ENCODE data around the gene CPTP.

Gene CPTP

DNA sequence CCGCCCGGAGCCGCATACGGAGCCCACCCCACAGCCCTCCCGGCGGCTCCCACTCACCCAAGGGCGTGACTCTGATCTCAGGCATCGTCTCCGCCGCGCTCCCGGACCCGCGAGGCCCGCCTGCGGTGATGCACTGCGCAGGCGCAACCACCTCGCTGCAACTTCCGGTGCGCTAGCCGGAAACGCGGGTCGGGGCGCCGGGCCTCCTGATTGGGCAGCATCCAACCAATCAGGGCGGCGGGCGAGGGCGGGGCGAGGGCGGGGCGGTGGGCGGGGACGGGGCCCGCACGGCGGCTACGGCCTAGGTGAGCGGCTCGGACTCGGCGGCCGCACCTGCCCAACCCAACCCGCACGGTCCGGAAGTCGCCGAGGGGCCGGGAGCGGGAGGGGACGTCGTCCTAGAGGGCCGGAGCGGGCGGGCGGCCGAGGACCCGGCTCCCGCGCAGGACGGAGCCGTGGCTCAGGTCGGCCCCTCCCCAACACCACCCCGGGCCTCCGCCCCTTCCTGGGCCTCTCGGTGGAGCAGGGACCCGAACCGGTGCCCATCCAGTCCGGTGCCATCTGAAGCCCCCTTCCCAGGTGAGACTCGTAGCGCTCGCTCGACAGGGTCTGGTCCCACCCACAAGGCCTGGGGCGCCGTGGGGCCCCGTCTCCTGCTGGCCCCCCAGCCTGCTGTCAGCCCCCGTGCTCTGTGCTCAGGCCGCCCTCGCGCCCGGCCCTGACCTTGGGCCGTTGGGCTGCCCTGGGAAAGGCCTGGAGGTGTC lies at the start of gene CPTP, which contains the start of gene INTS11:
Gene CPTP (plus strand): TSS at position 279 of the 764 bp plus-strand sequence. CDS start 2,109 bp downstream, outside the sequence.
Gene INTS11 (minus strand): TSS at position 137 of the 764 bp plus-strand sequence. CDS start 52 bp downstream, at position 85.
- H3K4me3 ChIP-seq (ENCODE audit: low read depth, low read length) = peak within 1 kb of the TSS; percentile 82

DNA sequence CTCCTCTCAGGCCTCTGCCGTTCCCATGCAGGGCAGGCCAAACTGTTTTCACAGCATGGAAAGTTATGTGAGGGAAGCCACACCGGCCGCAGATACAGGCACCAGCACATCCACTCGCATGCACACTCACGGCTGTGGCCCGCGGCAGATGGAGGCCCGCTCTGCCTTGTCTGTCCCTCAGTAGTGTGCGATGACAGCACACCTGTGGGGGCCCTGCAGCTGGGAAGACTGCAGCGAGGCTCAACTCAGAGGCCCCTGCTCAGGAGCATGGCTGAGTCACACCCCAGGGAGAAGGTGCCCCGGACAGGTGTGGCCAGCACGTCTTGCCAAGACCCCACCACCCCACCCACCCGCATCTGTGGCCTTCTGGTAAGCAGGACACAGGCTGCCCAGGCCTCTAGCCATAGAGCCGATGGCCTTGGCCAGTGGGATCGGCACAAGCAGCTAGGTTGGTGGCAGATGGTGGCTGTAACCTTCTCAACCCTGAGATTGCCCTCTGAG lies 49.6 kb upstream of the CPTP start:
- no peak overlapping the region for H3K4me3 ChIP-seq (ENCODE audit: low read depth, low read length)

DNA sequence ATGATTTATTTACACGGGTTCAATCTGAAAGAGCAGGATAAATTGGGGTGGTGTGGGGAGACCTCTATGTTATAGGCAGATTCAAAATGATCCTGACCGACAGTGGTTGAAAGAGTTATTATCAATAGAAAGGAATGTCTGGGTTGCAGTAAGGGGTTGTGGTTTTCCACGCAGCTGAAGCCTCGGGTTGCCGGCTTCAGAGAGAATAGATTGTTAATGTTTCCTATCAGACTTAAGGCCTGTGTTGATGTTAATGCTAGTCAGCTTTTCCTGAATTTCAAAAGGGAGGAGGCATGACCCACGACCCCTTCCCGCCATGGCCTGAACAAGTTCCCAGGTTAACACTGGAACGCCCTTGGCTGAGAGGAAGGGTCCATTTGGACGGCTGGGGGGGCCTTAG lies 48.8 kb upstream of the CPTP start:
- no peak overlapping the region for H3K4me3 ChIP-seq (ENCODE audit: low read depth, low read length)

DNA sequence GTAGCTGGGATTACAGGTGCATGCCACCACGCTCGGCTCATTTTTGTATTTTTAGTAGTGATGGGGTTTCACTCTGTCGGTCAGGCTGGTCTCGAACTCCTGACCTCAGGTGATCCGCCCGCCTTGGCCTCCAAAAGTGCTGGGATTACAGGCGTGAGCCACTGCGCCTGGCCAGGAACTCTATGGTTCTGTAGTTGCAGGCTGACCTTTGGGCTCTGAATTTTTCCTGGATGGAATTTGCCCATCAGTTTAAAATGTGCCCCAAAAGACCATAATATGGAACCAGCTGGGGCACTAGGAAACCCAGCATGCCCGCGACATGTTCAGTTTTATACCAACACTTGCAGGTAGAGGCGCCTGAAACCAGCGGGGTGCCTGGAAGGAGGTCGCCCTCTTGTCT lies 46.0 kb upstream of the CPTP start:
- H3K4me3 ChIP-seq (ENCODE audit: low read depth, low read length) = no peak overlapping the region

DNA sequence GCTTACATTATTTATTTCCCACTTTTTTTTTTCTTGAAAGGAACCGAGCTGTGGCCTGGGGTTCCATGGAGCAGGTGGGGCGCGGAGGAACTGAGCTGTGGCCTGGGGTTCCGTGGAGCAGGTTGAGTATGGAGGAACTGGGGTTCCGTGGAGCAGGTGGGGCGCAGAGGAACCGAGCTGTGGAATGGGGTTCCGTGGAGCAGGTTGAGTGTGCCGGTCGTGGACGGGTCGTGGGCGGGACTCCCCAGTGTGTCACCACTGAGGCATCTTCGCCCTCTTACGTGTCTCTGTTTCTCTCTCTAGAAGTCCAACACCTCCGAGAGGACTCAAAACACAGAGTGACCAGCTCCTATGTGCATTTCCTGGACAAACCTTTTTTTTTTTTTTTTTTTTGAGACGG lies 45.6 kb upstream of the CPTP start:
- H3K4me3 ChIP-seq (ENCODE audit: low read depth, low read length) = no peak overlapping the region

DNA sequence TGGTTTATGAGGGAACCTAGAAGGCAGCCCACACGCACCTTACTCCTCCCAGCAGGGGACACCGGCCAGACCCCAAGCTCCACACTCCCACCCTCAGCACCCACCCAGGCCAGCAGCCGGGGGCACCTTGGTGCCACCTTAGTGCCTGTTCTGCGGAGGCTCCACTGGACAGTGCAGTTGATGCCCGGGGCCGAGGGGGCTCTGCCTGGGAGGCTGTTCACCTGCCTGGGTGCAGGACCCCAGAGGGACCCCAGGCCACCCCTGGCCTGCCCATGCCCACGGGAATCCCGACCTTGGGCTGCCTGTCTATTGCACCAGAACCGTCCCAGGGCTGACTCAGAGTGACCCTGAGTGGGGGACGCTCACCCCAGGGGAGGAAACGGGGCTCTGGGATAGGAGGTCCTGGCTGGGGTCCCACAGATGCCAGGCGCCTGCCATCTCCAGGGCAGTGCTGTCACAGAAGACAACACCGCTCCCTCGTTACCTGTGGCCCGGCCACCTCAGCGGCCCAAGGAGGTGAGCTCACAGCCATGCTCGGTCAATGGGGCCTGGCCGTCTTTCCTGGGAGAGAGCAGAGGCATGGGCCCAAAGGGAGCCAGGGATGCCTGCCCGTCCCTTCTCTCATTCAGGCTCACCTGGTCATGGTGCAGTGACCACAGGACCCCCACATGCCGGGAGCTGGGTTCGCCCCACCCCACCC lies 43.7 kb upstream of the CPTP start:
- no peak overlapping the region for H3K4me3 ChIP-seq (ENCODE audit: low read depth, low read length)

DNA sequence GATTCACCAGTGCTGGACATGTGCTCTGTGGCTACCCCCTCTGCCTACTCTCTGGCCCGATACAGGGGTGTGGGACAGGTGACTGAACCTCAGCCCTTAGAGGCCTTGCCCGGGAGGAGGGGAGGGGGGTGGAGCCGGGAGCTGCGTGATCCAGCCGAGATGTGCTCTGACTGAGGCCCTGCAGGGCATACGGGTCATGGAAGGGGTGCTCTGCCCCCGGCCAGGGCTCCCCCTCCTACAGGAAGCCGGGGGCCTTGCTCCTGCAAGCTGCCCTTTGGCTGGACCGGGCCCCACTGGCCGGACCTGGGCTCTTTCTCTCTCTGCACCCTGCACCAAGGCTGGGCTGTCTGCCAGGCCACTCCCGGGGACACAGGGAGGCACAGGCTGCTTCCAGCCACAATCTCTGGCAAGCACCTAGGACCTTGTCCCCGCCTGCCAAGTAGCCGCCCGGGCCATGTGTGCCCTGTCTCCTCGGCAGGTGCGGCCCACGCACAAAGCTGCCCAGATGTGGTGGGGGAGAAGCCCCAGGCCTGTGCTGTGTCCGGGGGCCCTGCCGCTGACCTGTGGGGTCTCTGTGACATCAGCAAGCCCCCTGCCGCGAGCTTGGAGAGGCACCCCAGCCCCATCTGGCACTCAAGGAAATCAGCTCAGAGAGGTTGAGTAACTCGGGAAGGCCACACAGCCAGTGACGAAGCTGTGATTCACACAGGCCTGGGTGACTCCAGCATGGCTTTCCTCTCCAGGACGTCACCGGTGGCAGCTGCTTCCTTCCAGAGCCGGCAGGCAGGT lies 42.9 kb upstream of the CPTP start:
- no peak overlapping the region for H3K4me3 ChIP-seq (ENCODE audit: low read depth, low read length)

DNA sequence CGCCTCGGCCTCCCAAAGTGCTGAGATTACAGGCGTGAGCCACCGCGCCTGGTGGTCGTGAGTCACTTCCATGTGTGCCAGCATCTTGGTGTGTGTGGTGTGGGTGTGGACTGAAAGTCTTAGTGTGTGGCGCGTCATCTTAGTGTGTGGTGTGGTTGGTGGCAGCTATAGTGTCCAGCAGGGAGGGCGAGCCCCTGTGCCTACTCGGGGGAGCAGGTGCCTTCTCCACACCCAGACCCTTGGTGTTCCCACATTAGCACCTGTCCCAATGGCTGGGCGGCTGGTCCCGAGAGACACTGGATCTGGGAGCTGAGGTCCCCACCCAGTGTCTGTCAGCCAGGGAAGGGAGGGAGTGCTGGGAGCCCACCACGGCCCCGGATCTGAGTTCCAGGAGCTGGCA lies 41.6 kb upstream of the CPTP start:
- no peak overlapping the region for H3K4me3 ChIP-seq (ENCODE audit: low read depth, low read length)

DNA sequence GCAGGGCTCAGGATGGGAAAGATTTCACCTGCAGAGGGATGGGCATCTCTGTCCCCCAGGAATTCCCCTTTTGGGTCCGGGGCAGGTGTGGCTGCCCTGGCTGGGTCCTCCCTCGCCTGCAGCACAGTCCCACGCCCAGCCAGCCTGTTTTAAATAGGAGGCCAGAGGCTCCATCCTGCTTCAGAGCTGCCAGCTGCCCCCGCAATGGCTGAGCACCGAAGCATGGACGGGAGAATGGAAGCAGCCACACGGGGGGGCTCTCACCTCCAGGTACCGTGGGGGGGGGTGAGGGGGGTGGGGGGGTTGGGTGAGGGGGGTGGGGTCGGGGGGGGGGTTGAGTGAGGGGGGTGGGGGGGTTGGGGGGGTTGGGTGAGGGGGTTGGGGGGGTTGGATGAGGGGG lies 40.8 kb upstream of the CPTP start:
- no peak overlapping the region for H3K4me3 ChIP-seq (ENCODE audit: low read depth, low read length)

DNA sequence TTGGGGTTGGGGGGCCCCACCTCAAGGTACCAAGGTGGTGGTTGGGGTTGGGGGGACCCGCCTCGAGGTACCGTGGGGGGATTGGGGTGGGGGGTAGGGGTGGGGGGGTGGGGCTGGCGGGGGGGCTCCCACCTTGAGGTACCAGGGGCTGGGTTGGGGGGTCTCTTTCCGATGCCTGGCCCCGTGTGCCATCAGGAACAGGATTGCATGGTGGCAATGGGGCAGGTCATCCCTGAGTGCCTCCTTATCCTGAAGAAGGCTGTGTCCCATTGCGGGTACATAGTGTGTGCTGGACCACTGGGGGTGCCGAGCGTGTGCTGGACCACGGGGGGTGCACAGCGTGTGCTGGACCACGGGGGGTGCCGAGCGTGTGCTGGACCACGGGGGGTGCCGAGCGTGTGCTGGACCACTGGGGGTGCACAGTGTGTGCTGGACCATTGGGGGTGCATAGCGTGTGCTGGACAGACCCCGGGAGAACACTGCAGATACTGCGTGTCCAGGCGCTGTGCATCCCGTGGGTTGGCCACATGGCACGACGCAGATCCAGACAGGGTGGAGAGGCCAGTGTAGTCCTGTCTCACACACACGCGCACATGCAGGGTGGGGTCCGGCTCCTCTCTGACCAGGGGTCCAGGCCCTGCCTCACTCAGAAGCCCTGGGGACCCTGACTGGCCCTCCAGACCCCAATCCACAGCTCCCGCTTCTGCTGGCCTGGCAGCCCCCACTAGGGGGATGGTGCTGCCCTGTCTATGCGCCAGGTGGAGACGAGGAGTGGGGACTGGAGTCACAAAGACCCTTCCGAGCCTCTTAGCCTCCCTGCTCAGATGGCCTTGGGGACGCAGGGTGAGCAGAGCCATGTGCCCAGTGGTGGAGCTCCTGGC lies 40.1 kb upstream of the CPTP start:
- no peak overlapping the region for H3K4me3 ChIP-seq (ENCODE audit: low read depth, low read length)

DNA sequence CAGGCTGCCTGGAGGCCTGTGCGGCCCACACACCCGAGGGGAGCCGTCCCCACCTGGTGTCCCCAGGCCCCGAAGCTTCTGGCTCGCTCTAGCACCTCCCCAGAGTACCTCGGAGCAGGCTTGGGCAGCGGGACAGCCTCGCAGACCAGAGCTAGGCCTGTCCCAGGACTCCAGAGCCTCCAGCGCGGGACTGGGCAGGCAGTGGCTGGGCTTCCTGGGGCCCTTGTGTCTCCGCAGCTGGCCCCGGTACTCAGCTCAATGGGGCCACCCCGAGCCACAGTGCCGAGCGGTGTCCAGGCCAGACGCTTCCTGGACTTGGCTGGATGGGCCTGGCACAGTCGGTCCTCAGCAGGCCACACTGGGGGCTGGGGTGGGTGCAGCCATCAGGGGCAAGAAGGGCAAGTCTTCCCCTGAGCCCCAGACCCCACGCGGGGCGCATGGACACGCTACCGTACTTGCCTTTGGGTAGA lies 39.5 kb upstream of the CPTP start:
- H3K4me3 ChIP-seq (ENCODE audit: low read depth, low read length) = no peak overlapping the region

DNA sequence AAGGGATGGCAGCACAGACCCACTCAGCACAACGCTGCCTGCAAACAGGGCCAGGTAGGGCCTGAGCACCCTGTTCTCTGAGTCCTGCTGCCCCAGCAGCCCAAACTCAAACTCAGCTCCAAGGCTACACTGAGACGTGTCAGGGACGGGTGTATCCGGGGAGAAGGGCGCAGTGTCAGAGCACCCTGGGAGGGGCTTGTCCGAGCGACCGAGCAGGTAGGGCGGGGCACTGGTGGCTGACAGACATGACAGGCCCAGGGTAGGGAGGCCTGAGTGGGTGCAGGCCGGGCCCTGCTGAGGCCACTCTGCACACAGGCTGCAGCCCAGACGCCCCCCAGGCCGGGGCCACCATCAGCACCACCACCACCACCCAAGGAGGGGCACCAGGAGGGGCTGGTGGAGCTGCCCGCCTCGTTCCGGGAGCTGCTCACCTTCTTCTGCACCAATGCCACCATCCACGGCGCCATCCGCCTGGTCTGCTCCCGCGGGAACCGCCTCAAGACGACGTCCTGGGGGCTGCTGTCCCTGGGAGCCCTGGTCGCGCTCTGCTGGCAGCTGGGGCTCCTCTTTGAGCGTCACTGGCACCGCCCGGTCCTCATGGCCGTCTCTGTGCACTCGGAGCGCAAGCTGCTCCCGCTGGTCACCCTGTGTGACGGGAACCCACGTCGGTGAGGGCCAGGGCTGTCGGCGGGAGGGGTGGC lies 38.8 kb upstream of the CPTP start:
- H3K4me3 ChIP-seq (ENCODE audit: low read depth, low read length) = no peak overlapping the region

DNA sequence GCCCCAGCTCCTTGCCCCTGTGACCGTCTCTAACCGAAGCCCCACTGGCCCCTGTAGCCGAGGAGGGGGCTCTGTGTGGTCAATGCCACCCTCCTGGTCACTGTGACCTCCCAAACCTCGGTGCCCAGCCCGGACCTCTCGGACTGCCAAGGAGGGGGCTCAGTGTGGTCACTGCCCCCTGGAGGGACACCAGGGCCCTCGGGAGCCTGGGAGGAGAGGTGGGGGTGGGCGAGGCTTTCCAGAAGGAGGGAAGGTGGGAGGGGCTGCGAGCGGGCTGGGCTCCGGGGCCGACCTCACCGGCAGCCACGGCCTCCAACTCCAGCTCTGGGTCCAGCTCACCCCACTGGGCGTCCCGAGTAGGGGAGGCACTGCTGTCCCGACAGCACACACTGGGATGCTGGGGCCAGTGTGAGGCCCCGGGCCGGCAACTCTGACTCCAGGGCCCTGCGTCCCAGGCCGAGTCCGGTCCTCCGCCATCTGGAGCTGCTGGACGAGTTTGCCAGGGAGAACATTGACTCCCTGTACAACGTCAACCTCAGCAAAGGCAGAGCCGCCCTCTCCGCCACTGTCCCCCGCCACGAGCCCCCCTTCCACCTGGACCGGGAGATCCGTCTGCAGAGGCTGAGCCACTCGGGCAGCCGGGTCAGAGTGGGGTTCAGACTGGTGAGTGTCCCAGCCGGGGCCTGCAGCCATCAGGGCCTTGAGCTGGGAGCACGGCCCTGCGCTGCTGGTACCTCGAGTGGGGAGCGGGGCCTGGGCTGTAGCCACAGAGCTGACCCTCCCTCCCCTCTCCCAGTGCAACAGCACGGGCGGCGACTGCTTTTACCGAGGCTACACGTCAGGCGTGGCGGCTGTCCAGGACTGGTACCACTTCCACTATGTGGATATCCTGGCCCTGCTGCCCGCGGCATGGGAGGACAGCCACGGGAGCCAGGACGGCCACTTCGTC lies 38.0 kb upstream of the CPTP start:
- no peak overlapping the region for H3K4me3 ChIP-seq (ENCODE audit: low read depth, low read length)

DNA sequence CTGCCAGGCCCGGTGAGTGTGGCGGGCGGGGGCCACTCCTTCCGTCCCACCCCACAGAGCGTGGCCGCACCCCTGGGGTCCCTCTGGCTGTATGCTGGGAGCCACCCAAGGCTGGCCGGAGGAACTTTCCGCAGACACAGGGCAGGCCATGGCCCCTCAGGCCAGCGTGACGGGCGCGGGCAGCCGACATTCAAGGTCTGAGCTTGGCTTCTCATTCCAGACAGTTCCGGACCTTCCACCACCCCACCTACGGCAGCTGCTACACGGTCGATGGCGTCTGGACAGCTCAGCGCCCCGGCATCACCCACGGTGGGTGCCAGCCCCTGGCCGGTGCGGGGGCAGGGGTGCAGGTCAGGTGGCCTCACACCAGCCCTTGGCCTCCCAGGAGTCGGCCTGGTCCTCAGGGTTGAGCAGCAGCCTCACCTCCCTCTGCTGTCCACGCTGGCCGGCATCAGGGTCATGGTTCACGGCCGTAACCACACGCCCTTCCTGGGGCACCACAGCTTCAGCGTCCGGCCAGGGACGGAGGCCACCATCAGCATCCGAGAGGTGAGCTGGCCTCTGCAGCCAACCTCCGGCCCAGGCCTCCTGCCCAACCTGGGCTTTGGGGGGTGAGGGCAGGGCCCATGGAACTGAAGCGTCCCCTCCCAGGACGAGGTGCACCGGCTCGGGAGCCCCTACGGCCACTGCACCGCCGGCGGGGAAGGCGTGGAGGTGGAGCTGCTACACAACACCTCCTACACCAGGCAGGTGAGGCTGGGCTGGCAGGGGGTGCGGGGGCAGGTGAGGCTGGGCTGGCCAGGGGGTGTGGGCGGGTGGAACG lies 37.1 kb upstream of the CPTP start:
- H3K4me3 ChIP-seq (ENCODE audit: low read depth, low read length) = no peak overlapping the region

DNA sequence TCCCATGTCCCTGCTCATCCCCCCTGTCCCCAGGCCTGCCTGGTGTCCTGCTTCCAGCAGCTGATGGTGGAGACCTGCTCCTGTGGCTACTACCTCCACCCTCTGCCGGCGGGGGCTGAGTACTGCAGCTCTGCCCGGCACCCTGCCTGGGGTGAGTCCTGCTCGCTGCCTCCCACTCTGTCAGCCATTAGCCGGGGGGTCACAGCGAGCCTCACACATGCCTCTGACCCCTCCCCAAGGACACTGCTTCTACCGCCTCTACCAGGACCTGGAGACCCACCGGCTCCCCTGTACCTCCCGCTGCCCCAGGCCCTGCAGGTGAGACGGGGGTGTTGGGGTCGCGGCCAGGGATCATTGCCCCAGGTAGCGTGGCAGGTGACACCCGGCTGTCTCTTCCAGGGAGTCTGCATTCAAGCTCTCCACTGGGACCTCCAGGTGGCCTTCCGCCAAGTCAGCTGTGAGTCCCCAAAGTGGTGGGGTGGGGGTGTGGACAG lies 34.3 kb upstream of the CPTP start:
- no peak overlapping the region for H3K4me3 ChIP-seq (ENCODE audit: low read depth, low read length)

DNA sequence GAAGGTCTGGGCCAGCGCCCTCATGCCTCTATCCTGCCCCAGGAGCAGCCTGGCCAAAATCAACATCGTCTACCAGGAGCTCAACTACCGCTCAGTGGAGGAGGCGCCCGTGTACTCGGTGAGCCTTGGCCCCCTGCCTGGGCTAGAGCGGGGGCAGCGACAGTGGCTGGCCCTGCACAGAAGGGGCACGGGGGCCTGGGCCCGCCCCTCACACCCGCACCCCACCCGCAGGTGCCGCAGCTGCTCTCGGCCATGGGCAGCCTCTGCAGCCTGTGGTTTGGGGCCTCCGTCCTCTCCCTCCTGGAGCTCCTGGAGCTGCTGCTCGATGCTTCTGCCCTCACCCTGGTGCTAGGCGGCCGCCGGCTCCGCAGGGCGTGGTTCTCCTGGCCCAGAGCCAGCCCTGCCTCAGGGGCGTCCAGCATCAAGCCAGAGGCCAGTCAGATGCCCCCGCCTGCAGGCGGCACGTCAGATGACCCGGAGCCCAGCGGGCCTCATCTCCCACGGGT lies 33.5 kb upstream of the CPTP start:
- no peak overlapping the region for H3K4me3 ChIP-seq (ENCODE audit: low read depth, low read length)

Measured in iPS-11a (cell line).